Aorta (tissue), 5 donors: ENCODE data around the gene DPY30. TPM values are rescaled to one million over a fixed set of nuclear protein-coding genes. Genes with fewer than 3 reads are reported as not detected.

Source experiments
- ATAC-seq: fragments of 200-7000 bp; cut with Tn5 transposase; one replicate; pipeline ENCODE4 v1.9.1; 2022; ENCODE audit warnings: moderate library complexity; ENCODE audit not compliant: low FRiP score
- DNase-seq, 2 donors: peaks; one replicate each; pipeline ENCODE4 v3.0.0-alpha.2; 2020
- H3K27ac ChIP-seq, 2 donors: one replicate each; pipeline ENCODE4 v1.5.1; 2013; ENCODE audit warnings: low read length in 2 of 2, mild to moderate bottlenecking in 2 of 2, moderate library complexity in 2 of 2, control low read depth in 1 of 2, inconsistent platforms in 1 of 2, low read depth in 1 of 2
- H3K27me3 ChIP-seq, 2 donors: one replicate each; pipeline ENCODE4 v1.6.1; 2013; ENCODE audit warnings: control low read depth in 1 of 2, low read length in 1 of 2, mild to moderate bottlenecking in 1 of 2, moderate library complexity in 1 of 2; ENCODE audit not compliant: insufficient read depth in 2 of 2, control insufficient read depth in 1 of 2
- H3K36me3 ChIP-seq, 2 donors: one replicate each; pipeline ENCODE4 v1.6.1; 2013; ENCODE audit warnings: control low read depth in 1 of 2, low read length in 1 of 2, mild to moderate bottlenecking in 1 of 2; ENCODE audit not compliant: insufficient read depth in 2 of 2, control insufficient read depth in 1 of 2
- H3K4me1 ChIP-seq, 2 donors: one replicate each; pipeline ENCODE4 v1.6.1; 2013; ENCODE audit warnings: low read length in 2 of 2, control low read depth in 1 of 2, mild to moderate bottlenecking in 1 of 2, moderate library complexity in 1 of 2; ENCODE audit not compliant: insufficient read depth in 2 of 2, control insufficient read depth in 1 of 2
- H3K4me3 ChIP-seq, 2 donors: one replicate each; pipeline ENCODE4 v1.5.1; 2013; ENCODE audit warnings: low read length in 2 of 2, control low read depth in 1 of 2, mild to moderate bottlenecking in 1 of 2
- H3K9me3 ChIP-seq: one replicate; pipeline ENCODE4 v1.6.1; 2013; ENCODE audit warnings: mild to moderate bottlenecking, low read length; ENCODE audit not compliant: control insufficient read depth
- WGBS, 2 donors: extraction: QIAGEN DNeasy Blood & Tissue Kit; methylation state at CpG; one replicate each; pipeline ENCODE4 v1.1.7; 2013; 5-methylcytosine and 5-hydroxymethylcytosine counted together
- intact Hi-C, 2 donors: fragments of 100-400 bp; cut with DNase I; formaldehyde crosslinking; loops; one replicate each; pipeline versions ENCODE4 v1.14.2 to v1.15.0; 2022
- polyA plus RNA-seq, 2 donors: library from polyadenylated mRNA; stranded (reverse); fragments of 200-250 nt; gene quantifications; one replicate each; pipeline ENCODE4 v1.2.3, GENCODE V29; 2013
- total RNA-seq, 2 donors: library from RNA; stranded (reverse); fragmentation: NEBNext Ultra II Directional; extraction: Animal tissue kit (Norgen Biotek cat#: 25700); gene quantifications; one replicate each; pipeline ENCODE4 v1.2.1, GENCODE V29; 2021
- donor health status: healthy with polysubstance abuse.
- donor health status: Bipolar disorder and iron deficiency.
- donor health status: DM: no; HTN: no; CAD: no.
- donor health status: DM: no; HTN: no; CAD: no.
- donor health status: DM: yes; HTN: yes; CAD: no.

DPY30 gene
- total and polyA plus RNA-seq, 4 donors: 38.4 to 131 (median 63.5) TPM

DNA sequence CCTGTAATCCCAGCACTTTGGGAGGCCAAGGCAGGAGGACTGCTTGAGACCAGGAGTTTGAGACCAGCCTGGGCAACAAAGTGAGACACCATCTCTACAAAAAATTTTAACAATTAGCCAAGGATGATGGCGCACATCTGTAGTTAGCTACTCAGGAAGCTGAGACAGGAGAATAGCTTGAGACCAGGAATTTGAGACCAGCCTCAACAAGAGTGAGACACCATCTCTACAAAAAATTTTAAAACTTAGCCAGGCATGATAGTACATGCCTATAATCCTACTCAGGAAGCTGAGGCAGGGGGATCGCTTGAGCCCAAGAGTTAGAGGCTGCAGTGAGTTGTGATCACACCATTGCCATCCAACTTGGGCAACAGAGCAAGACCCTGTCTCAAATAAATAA is 35.8 kb downstream of the DPY30 start:
- Histone ChIP-seq H3K36me3 (no peaks in the 10 kb centered on the region), H3K27ac (no peak overlapping the region), H3K4me1 (peaks cover 0 to 2% of the 10 kb centered on the region in 2 donors), H3K9me3 (no peaks in the 10 kb centered on the region), H3K4me3 (no peak overlapping the region), H3K27me3 (no peaks in the 10 kb centered on the region)
- intact Hi-C loops: no loop called here
- DNase-seq: no peak
- WGBS, 2 donors: 96 to 98% methylated on average over 2 of the region's 2 CpGs
- no peak for ATAC-seq

DNA sequence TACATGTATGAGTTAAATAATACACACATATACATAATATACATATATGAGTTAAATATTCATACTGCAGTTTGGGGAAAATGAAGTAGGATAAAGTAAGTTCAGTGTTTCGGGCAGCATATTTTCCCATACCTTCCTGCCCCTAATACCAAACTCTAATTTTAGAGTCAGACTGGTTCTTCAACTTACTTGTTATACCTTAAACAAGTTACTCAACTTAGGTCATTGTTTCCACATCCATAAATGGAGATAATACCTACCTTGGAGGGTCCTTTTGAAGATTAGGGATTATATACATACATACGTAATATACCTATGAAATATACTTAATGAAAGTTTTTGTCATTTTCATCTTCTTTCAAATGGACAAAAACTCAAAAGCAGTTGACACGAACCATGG is 37.2 kb downstream of the DPY30 start:
- Histone ChIP-seq H3K27ac (no peak overlapping the region), H3K9me3 (no peaks in the 10 kb centered on the region), H3K36me3 (no peaks in the 10 kb centered on the region), H3K4me1 (peaks cover 0 to 2% of the 10 kb centered on the region in 2 donors), H3K4me3 (no peak overlapping the region), H3K27me3 (no peaks in the 10 kb centered on the region)
- intact Hi-C loops: no loop called here
- DNase-seq (no peak), ATAC-seq (no peak)
- WGBS, 2 donors: 93% methylated on average over 3 of the region's 3 CpGs

GRCh38 chr2:31999438-31999837 is 40.2 kb downstream of the DPY30 start:
- WGBS, 2 donors: 98% methylated on average over 4 of the region's 4 CpGs
- Histone ChIP-seq H3K9me3 (no peaks in the 10 kb centered on the region), H3K4me3 (no peak overlapping the region), H3K27me3 (no peaks in the 10 kb centered on the region), H3K27ac (no peak overlapping the region), H3K36me3 (no peaks in the 10 kb centered on the region), H3K4me1 (no peaks in the 10 kb centered on the region)
- DNase-seq: no peak
- no peak for ATAC-seq
- intact Hi-C loops: no loop called here

DNA sequence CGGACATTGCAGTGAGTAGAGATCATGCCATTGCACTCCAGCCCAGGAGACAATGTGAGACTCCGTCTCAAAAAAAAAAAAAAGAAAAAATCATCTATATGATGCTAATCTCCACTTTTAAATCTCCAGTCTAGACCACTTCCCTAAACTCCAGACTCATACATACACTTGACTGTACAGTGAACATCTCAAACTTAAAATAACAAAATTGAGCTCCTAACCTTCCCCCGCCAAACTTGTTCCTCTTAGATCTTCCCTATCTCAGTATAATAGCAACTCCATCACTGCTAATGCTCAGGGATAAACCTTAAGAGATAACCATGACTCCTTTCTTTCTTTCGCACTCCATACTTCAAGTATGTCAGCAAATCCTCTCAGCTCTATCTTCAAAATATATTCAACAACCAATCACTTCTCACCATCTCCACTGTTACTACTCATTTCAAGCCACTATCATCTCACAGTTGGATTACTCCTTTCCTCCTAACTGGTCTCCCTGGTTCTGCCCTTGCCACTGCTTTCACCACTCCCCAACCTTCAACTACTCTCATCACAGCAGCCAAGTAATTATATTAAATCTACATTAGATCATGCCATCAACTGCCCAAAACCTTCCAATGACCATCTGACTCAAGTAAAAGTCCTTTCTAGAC is 40.7 kb downstream of the DPY30 start:
- intact Hi-C loops: no loop called here
- Histone ChIP-seq H3K36me3 (no peaks in the 10 kb centered on the region), H3K27me3 (no peaks in the 10 kb centered on the region), H3K9me3 (no peaks in the 10 kb centered on the region), H3K27ac (no peak overlapping the region), H3K4me3 (no peak overlapping the region), H3K4me1 (no peaks in the 10 kb centered on the region)
- DNase-seq (no peak), ATAC-seq (no peak)
- WGBS, 2 donors: 93 to 97% methylated on average over 4 of the region's 4 CpGs

DNA sequence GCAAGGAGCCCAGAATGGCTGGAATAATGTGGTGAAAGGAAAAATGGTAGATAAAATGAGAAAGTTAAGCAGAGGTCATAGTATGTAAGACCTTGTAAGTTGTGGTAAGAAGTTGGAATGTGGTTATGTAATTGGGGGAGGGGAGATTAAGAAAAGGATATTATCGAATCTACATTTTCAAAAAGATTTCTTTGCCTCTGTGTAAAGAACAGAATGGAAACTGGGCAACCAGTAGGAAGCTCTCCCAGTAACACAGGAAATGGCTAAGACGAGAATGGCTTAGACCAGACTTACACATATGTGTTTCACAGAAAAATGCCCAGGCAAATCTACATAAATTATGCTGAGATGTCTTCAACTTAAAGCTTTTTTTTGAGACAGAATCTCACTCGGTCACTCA is 42.0 kb downstream of the DPY30 start:
- intact Hi-C loops: no loop called here
- ATAC-seq (no peak), DNase-seq (no peak)
- Histone ChIP-seq H3K9me3 (no peaks in the 10 kb centered on the region), H3K36me3 (no peaks in the 10 kb centered on the region), H3K27ac (no peak overlapping the region), H3K27me3 (no peaks in the 10 kb centered on the region), H3K4me1 (no peaks in the 10 kb centered on the region), H3K4me3 (no peak overlapping the region)
- 51 to 64% methylated on average over 3 of the region's 3 CpGs for WGBS, 2 donors

- intact Hi-C loops: no loop called here
- 89 to 91% methylated on average over 6 of the region's 6 CpGs for WGBS, 2 donors
- no peak for DNase-seq
- ATAC-seq: no peak
- Histone ChIP-seq H3K27me3 (no peaks in the 10 kb centered on the region), H3K36me3 (no peaks in the 10 kb centered on the region), H3K4me1 (no peaks in the 10 kb centered on the region), H3K9me3 (no peaks in the 10 kb centered on the region), H3K4me3 (no peak overlapping the region), H3K27ac (no peak overlapping the region)
Measured at GRCh38 chr2:31996571-31997150, 42.9 kb downstream of the DPY30 start.

DNA sequence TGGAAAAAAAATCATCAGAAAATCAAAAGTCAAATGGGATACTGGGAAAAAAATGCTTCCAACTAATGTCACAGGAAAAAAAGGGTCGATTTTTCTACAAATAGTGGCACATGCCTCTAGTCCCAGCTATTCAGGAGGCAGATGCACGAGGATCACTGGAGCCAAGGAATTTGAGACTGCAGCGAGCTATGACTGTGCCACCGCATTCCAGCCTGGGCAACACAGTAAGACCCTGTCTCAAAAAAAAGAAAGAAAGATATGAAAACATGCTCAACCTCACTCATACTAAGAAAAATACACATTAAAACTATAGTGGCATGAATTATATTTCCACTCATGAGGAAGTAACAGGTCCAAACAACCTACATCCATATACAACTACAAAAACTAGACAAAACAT is 46.7 kb downstream of the DPY30 start:
- Histone ChIP-seq H3K9me3 (no peaks in the 10 kb centered on the region), H3K27ac (no peak overlapping the region), H3K27me3 (no peaks in the 10 kb centered on the region), H3K36me3 (no peaks in the 10 kb centered on the region), H3K4me1 (no peaks in the 10 kb centered on the region), H3K4me3 (no peak overlapping the region)
- DNase-seq (no peak), ATAC-seq (no peak)
- WGBS, 2 donors: 85 to 86% methylated on average over 4 of the region's 4 CpGs
- intact Hi-C loops: no loop called here

GRCh38 chr2:31992025-31992579 is 47.5 kb downstream of the DPY30 start:
- H3K36me3 ChIP-seq: no peaks in the 10 kb centered on the region

GRCh38 chr2:31989946-31990345 is 49.7 kb downstream of the DPY30 start:
- H3K27me3 ChIP-seq: no peaks in the 10 kb centered on the region
- no peak overlapping the region for H3K4me3 ChIP-seq
- ATAC-seq (no peak), DNase-seq (no peak)
- intact Hi-C loops: no loop called here
- H3K36me3 ChIP-seq: no peaks in the 10 kb centered on the region
- no peaks in the 10 kb centered on the region for H3K4me1 ChIP-seq
- H3K27ac ChIP-seq: no peak overlapping the region
- WGBS, 2 donors: 92 to 93% methylated on average over 4 of the region's 4 CpGs
- no peaks in the 10 kb centered on the region for H3K9me3 ChIP-seq

More at GRCh38 chr2:31992025-31992579, 47.5 kb downstream of the DPY30 start:
- Histone ChIP-seq H3K27me3 (no peaks in the 10 kb centered on the region), H3K4me3 (no peak overlapping the region), H3K9me3 (no peaks in the 10 kb centered on the region), H3K4me1 (no peaks in the 10 kb centered on the region), H3K27ac (no peak overlapping the region)
- 94% methylated on average over 3 of the region's 3 CpGs for WGBS, 2 donors
- intact Hi-C loops: no loop called here
- ATAC-seq: no peak
- no peak for DNase-seq
